ENCODE data around the gene ZBTB8A.

The ZBTB8A gene

GRCh38 chr1:32538887-32539583, at the start of gene ZBTB8A:
ZBTB8A (plus strand) TSS chr1:32539427; CDS start chr1:32592932, 53,505 bp downstream.
- peak within 1 kb of the TSS in 1 of 2 experiments; percentile 28 for H3K4me3 ChIP-seq (ENCODE audit: low read depth in 1 of 2, low read length in 1 of 2)
- H3K27me3 ChIP-seq, result peaks cover 78% of the 10 kb centered on the region
- H3K36me3 ChIP-seq, result no peaks in the 10 kb centered on the region
- no peak within 1 kb of the TSS for H3K27ac ChIP-seq
- peaks cover 11 to 12% of the 10 kb centered on the region in 2 experiments for H3K4me1 ChIP-seq (ENCODE audit: control insufficient read depth in 1 of 2, insufficient read depth in 1 of 2, low read depth in 1 of 2, low read length in 1 of 2)
- TF ChIP-seq, protein P1, sequence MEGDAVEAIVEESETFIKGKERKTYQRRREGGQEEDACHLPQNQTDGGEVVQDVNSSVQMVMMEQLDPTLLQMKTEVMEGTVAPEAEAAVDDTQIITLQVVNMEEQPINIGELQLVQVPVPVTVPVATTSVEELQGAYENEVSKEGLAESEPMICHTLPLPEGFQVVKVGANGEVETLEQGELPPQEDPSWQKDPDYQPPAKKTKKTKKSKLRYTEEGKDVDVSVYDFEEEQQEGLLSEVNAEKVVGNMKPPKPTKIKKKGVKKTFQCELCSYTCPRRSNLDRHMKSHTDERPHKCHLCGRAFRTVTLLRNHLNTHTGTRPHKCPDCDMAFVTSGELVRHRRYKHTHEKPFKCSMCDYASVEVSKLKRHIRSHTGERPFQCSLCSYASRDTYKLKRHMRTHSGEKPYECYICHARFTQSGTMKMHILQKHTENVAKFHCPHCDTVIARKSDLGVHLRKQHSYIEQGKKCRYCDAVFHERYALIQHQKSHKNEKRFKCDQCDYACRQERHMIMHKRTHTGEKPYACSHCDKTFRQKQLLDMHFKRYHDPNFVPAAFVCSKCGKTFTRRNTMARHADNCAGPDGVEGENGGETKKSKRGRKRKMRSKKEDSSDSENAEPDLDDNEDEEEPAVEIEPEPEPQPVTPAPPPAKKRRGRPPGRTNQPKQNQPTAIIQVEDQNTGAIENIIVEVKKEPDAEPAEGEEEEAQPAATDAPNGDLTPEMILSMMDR (IDR thresholded peaks at IDR 0.05), result no peak
- no peaks in the 10 kb centered on the region for H3K9me3 ChIP-seq

DNA sequence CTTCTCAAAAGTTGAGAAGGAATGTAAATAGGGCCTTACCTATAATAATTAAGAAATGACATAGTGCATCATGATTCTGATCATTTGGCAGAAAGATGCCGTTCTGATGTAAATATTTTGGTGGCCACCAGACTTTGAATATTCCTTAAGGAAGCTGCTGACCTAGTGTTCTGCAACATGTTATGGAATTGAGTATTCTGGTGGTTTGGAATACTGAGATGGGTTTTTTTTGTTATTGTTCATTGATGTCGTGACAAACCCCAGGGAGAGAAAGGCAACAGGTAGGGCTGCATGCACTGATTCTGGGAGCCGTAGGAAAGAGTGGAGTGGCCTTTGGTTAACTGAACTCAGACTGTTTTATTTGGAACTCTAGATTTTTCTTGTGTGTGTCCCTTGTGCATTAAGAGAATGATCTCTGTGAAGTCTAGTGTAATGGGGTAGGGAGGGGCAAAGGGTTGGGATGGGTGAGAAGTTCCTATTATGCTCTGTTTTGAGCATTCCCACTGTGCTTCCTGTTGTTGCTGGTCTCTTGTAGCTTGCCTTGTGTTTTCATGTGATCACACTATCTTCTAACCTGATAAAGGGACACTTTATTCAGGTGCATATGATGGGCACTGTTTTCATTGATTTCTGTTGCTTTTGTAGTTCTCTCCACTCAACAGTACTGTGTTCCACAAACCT, 49.3 kb upstream of the ZBTB8A start:
- H3K9me3 ChIP-seq, result no peaks in the 10 kb centered on the region
- H3K36me3 ChIP-seq, result no peaks in the 10 kb centered on the region
- no peak overlapping the region for H3K4me3 ChIP-seq (ENCODE audit: low read depth in 1 of 2, low read length in 1 of 2)
- peaks cover 6% of the 10 kb centered on the region for H3K27me3 ChIP-seq
- no peaks in the 10 kb centered on the region for H3K4me1 ChIP-seq (ENCODE audit: control insufficient read depth in 1 of 2, insufficient read depth in 1 of 2, low read depth in 1 of 2, low read length in 1 of 2)
- no peak overlapping the region for H3K27ac ChIP-seq
- TF ChIP-seq, protein P1 (IDR thresholded peaks at IDR 0.05), result no peak

GRCh38 chr1:32491386-32491785, 47.8 kb upstream of the ZBTB8A start:
- TF ChIP-seq, protein P1 (IDR thresholded peaks at IDR 0.05), result no peak
- no peak overlapping the region for H3K27ac ChIP-seq
- no peaks in the 10 kb centered on the region for H3K36me3 ChIP-seq
- H3K4me3 ChIP-seq (ENCODE audit: low read depth in 1 of 2, low read length in 1 of 2), result no peak overlapping the region
- H3K4me1 ChIP-seq (ENCODE audit: control insufficient read depth in 1 of 2, insufficient read depth in 1 of 2, low read depth in 1 of 2, low read length in 1 of 2), result no peaks in the 10 kb centered on the region
- no peaks in the 10 kb centered on the region for H3K9me3 ChIP-seq
- peaks cover 14% of the 10 kb centered on the region for H3K27me3 ChIP-seq

GRCh38 chr1:32494196-32494595, 45.0 kb upstream of the ZBTB8A start:
- Histone ChIP-seq H3K4me3 (ENCODE audit: low read depth in 1 of 2, low read length in 1 of 2) (no peak overlapping the region), H3K4me1 (ENCODE audit: control insufficient read depth in 1 of 2, insufficient read depth in 1 of 2, low read depth in 1 of 2, low read length in 1 of 2) (no peaks in the 10 kb centered on the region), H3K27me3 (peaks cover 20% of the 10 kb centered on the region), H3K9me3 (no peaks in the 10 kb centered on the region), H3K36me3 (no peaks in the 10 kb centered on the region), H3K27ac (no peak overlapping the region)
- TF ChIP-seq, protein P1 (IDR thresholded peaks at IDR 0.05), result no peak

DNA sequence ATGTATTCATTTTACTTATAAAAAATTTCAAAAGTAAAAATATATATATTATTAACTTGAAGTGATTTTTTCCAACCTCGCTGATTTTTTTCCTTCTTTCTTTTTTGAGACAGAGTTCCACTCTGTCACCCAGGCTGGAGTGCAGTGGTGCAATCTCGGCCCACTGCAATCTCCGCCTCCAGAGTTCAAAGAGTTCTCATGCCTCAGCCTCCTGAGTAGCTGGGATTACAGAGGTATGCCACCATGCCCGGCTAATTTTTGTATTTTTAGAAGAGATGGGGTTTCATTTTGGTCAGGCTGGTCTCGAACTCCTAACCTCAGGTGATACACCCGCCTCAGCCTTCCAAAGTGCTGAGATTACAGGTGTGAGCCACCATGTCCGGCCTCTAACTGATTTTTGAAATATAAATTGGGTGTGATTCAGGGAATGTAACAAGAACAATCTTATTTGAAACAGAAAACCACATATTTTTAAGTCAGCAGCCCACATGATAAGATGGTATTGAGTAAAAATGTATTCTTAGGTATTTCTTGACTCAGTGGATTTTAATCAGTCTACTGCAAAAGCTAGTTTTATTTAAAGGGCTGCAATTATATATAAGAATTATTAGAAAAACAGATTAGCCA, 44.4 kb upstream of the ZBTB8A start:
- TF ChIP-seq, protein P1 (IDR thresholded peaks at IDR 0.05), result no peak
- no peaks in the 10 kb centered on the region for H3K36me3 ChIP-seq

More for the DNA sequence above, 44.4 kb upstream of the ZBTB8A start:
- H3K27me3 ChIP-seq, result peaks cover 26% of the 10 kb centered on the region
- H3K9me3 ChIP-seq, result no peaks in the 10 kb centered on the region
- peaks cover 2 to 5% of the 10 kb centered on the region in 2 experiments for H3K4me1 ChIP-seq (ENCODE audit: control insufficient read depth in 1 of 2, insufficient read depth in 1 of 2, low read depth in 1 of 2, low read length in 1 of 2)
- H3K4me3 ChIP-seq (ENCODE audit: low read depth in 1 of 2, low read length in 1 of 2), result no peak overlapping the region
- H3K27ac ChIP-seq, result no peak overlapping the region
